ENCODE measurements around the gene FOXO1.

Gene FOXO1

GRCh38 chr13:40604135-40604534, 62.3 kb downstream of the FOXO1 start:
- DNase-seq, result no peak

- DNase-seq, result no peak
Measured at GRCh38 chr13:40600149-40600751, 66.2 kb downstream of the FOXO1 start.

GRCh38 chr13:40599747-40600146, 66.7 kb downstream of the FOXO1 start:
- DNase-seq, result no peak

GRCh38 chr13:40599124-40599523, 67.3 kb downstream of the FOXO1 start:
- no peak for DNase-seq

- no peak for DNase-seq
Measured at GRCh38 chr13:40598569-40598968, 67.9 kb downstream of the FOXO1 start.

GRCh38 chr13:40597735-40598365, 68.6 kb downstream of the FOXO1 start:
- no peak for DNase-seq

- DNase-seq, result no peak
Measured at GRCh38 chr13:40596484-40596883, 70.0 kb downstream of the FOXO1 start.

- DNase-seq, result no peak
Measured at GRCh38 chr13:40595693-40596092, 70.7 kb downstream of the FOXO1 start.

GRCh38 chr13:40592035-40592434, 74.4 kb downstream of the FOXO1 start:
- DNase-seq, result no peak

- DNase-seq, result no peak
Measured at GRCh38 chr13:40591091-40591490, 75.3 kb downstream of the FOXO1 start.

- DNase-seq, result no peak
Measured at GRCh38 chr13:40590112-40590862, 76.2 kb downstream of the FOXO1 start.

- DNase-seq, result no peak
Measured at GRCh38 chr13:40589285-40590109, 76.9 kb downstream of the FOXO1 start.

- DNase-seq, result no peak
Measured at GRCh38 chr13:40588101-40588500, 78.3 kb downstream of the FOXO1 start.

- DNase-seq, result no peak
Measured at GRCh38 chr13:40586886-40587565, 79.4 kb downstream of the FOXO1 start.

- DNase-seq, result no peak
Measured at GRCh38 chr13:40585911-40586471, 80.5 kb downstream of the FOXO1 start.

GRCh38 chr13:40583738-40584137, 82.7 kb downstream of the FOXO1 start:
- no peak for DNase-seq

- no peak for DNase-seq
Measured at GRCh38 chr13:40582531-40582930, 83.9 kb downstream of the FOXO1 start.

- no peak for DNase-seq
Measured at GRCh38 chr13:40581277-40581579, 85.2 kb downstream of the FOXO1 start.

GRCh38 chr13:40580566-40581276, 85.7 kb downstream of the FOXO1 start:
- no peak for DNase-seq

GRCh38 chr13:40579535-40579934, 86.9 kb downstream of the FOXO1 start:
- DNase-seq, result no peak

- DNase-seq, result no peak
Measured at GRCh38 chr13:40578055-40578454, 88.4 kb downstream of the FOXO1 start.

- no peak for DNase-seq
Measured at GRCh38 chr13:40576369-40576768, 90.1 kb downstream of the FOXO1 start.

Measured in SHP77 treated with DMSO at 0.1 percent for 48 hours (cell line).